Measurements from ENCODE around the gene CTBS. TPM values are rescaled to one million over a fixed set of nuclear protein-coding genes. Genes with fewer than 3 reads are reported as not detected.
"Not testable (repeated sequence)": the region's sequence is repeated elsewhere in the genome, so short reads cannot be mapped to it uniquely, and the experiment has no call there.

CTBS gene
- total RNA-seq, 1 experiment from 2014 or later = 10.1 TPM

DNA sequence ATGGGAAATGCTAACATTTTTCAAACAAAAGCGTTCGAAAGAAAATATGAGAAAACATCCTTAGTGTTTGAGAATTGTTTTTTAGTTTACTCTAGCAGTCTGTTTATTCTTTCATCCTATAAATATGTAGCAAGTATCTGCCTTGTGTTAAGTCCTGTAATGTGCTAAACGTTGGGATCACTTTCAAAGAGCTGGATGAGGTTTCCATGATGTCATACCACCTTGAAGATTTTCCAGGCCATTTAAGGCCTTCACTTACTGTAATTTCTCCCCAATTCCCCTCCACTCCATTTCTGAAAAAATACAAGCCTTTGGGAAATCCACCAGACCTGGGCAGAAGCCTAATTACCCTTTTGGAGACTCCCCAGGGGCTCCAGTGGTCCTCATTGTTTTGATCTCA, 24.2 kb upstream of the CTBS start:
- no peak; the same call in 1 of the 2 replicates for ATAC-seq
- H3K4me1 Mint-ChIP-seq = peaks cover 8% of the 10 kb centered on the region
- no peak for DNase-seq (ENCODE audit: low spot score)
- no peak for TF ChIP-seq ZNF317 (CRISPR knock-in tag; IDR thresholded peaks at IDR 0.05; ENCODE audit: borderline replicate concordance, low read depth)
- POLR2A ChIA-PET = no interaction called here
- 0 out of 2 replicates have a peak, but pooled peaks cover 3% of the 10 kb centered on the region for H3K27me3 Mint-ChIP-seq (ENCODE audit: low read depth)
- no peak overlapping the region for H3K4me3 Mint-ChIP-seq
- no peak overlapping the region for H3K27ac Mint-ChIP-seq
- peaks cover 11% of the 10 kb centered on the region for H3K9me3 Mint-ChIP-seq
- CTCF ChIA-PET = no interaction called here
- no peaks in the 10 kb centered on the region for H3K36me3 Mint-ChIP-seq

GRCh38 chr1:84597011-84597410, 22.8 kb upstream of the CTBS start:
- H3K36me3 Mint-ChIP-seq = no peaks in the 10 kb centered on the region
- H3K4me1 Mint-ChIP-seq = peaks cover 13% of the 10 kb centered on the region
- H3K9me3 Mint-ChIP-seq = peaks cover 11% of the 10 kb centered on the region
- CTCF ChIA-PET = interaction anchor here (0.6 to 0.7 kb wide), 2 partner anchors 37 to 175 kb away, joined by 3 to 5 read pairs; no protein-coding TSS in a partner anchor
- no peak overlapping the region for H3K27ac Mint-ChIP-seq
- H3K27me3 Mint-ChIP-seq (ENCODE audit: low read depth) = no peaks in the 10 kb centered on the region
- DNase-seq (ENCODE audit: low spot score) = no peak
- POLR2A ChIA-PET = no interaction called here
- TF ChIP-seq FOXP4 (CRISPR knock-in tag; IDR thresholded peaks at IDR 0.05) (no peak), ZNF219 (CRISPR knock-in tag; IDR thresholded peaks at IDR 0.05; ENCODE audit: borderline replicate concordance) (no peak), CBFB (CRISPR knock-in tag; IDR thresholded peaks at IDR 0.05; ENCODE audit: low read depth) (no peak), IRF2 (CRISPR knock-in tag; IDR thresholded peaks at IDR 0.05; ENCODE audit: borderline replicate concordance, low read depth) (no peak), E2F4 (CRISPR knock-in tag; IDR thresholded peaks at IDR 0.05; ENCODE audit: borderline replicate concordance, low read depth) (no peak), RELA (CRISPR knock-in tag; IDR thresholded peaks at IDR 0.05; ENCODE audit: borderline replicate concordance) (no peak), SOX15 (CRISPR knock-in tag; IDR thresholded peaks at IDR 0.05) (no peak), TCF7 (CRISPR knock-in tag; IDR thresholded peaks at IDR 0.05; ENCODE audit: low read depth) (no peak), ETV6 (CRISPR knock-in tag; IDR thresholded peaks at IDR 0.05) (no peak), KAT7 (CRISPR knock-in tag; IDR thresholded peaks at IDR 0.05; ENCODE audit: borderline replicate concordance) (no peak), NFE2L1 (CRISPR knock-in tag; IDR thresholded peaks at IDR 0.05) (no peak), STAT6 (CRISPR knock-in tag; conservative IDR thresholded peaks at IDR 0.05; ENCODE audit: low read depth) (no peak), FOXK1 (CRISPR knock-in tag; IDR thresholded peaks at IDR 0.05) (no peak), ZNF396 (CRISPR knock-in tag; IDR thresholded peaks at IDR 0.05; ENCODE audit: borderline replicate concordance) (no peak), ZNF263 (CRISPR knock-in tag; IDR thresholded peaks at IDR 0.05; ENCODE audit: low read depth) (no peak)
- TF ChIP-seq, protein P1, sequence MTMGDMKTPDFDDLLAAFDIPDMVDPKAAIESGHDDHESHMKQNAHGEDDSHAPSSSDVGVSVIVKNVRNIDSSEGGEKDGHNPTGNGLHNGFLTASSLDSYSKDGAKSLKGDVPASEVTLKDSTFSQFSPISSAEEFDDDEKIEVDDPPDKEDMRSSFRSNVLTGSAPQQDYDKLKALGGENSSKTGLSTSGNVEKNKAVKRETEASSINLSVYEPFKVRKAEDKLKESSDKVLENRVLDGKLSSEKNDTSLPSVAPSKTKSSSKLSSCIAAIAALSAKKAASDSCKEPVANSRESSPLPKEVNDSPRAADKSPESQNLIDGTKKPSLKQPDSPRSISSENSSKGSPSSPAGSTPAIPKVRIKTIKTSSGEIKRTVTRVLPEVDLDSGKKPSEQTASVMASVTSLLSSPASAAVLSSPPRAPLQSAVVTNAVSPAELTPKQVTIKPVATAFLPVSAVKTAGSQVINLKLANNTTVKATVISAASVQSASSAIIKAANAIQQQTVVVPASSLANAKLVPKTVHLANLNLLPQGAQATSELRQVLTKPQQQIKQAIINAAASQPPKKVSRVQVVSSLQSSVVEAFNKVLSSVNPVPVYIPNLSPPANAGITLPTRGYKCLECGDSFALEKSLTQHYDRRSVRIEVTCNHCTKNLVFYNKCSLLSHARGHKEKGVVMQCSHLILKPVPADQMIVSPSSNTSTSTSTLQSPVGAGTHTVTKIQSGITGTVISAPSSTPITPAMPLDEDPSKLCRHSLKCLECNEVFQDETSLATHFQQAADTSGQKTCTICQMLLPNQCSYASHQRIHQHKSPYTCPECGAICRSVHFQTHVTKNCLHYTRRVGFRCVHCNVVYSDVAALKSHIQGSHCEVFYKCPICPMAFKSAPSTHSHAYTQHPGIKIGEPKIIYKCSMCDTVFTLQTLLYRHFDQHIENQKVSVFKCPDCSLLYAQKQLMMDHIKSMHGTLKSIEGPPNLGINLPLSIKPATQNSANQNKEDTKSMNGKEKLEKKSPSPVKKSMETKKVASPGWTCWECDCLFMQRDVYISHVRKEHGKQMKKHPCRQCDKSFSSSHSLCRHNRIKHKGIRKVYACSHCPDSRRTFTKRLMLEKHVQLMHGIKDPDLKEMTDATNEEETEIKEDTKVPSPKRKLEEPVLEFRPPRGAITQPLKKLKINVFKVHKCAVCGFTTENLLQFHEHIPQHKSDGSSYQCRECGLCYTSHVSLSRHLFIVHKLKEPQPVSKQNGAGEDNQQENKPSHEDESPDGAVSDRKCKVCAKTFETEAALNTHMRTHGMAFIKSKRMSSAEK (CRISPR knock-in tag; IDR thresholded peaks at IDR 0.05; ENCODE audit: borderline replicate concordance) = no peak
- ATAC-seq = no peak
- H3K4me3 Mint-ChIP-seq = no peak overlapping the region

DNA sequence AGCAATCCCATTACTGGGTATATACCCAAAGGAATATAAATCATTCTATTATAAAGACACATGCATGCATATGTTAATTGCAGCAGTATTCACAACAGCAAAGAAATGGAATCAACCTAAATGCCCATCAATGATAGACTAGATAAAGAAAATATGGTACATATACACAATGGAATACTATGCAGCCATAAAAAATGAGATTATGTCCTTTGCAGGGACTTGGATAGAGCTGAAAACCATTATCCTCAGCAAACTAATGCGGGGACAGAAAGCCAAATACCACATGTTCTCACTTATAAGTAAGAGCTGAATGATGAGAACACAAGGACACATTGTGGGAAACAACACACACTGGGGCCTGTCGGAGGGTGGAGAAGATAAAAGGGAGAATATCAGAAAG, 20.7 kb upstream of the CTBS start:
- ATAC-seq; POLR2A ChIA-PET; H3K27ac Mint-ChIP-seq; H3K4me3 Mint-ChIP-seq; CTCF ChIA-PET; H3K36me3 Mint-ChIP-seq; H3K27me3 Mint-ChIP-seq (ENCODE audit: low read depth); DNase-seq (ENCODE audit: low spot score): not testable (repeated sequence)
- Mint-ChIP-seq H3K9me3 (peaks cover 17% of the 10 kb centered on the region), H3K4me1 (peaks cover 13% of the 10 kb centered on the region)

Data from WTC11 (cell line).